HG02678 (cell line): ENCODE results near the gene NUAK2.

ENCODE experiments used
- ATAC-seq: cut with Tn5 transposase; IDR thresholded peaks from one replicate; pipeline ENCODE4 v1.9.1; 2021; ENCODE audit warnings: mild to moderate bottlenecking, moderate library complexity; ENCODE audit not compliant: unreplicated experiment

NUAK2 gene

GRCh38 chr1:205319081-205320018 is 2.2 kb downstream of the NUAK2 start:
- no peak for ATAC-seq

GRCh38 chr1:205318231-205318991 is 3.1 kb downstream of the NUAK2 start:
- ATAC-seq: no peak

- ATAC-seq: no peak
Observed at GRCh38 chr1:205317311-205317917, 4.1 kb downstream of the NUAK2 start.

- ATAC-seq: no peak
Observed at GRCh38 chr1:205316161-205316566, 5.4 kb downstream of the NUAK2 start.

GRCh38 chr1:205315008-205315618 is 6.4 kb downstream of the NUAK2 start:
- ATAC-seq: no peak

GRCh38 chr1:205313563-205314308 is 7.8 kb downstream of the NUAK2 start:
- ATAC-seq: peak; percentile 54

- ATAC-seq: no peak
Observed at GRCh38 chr1:205312866-205313562, 8.5 kb downstream of the NUAK2 start.

GRCh38 chr1:205310976-205311704 is 10.4 kb downstream of the NUAK2 start:
- no peak for ATAC-seq

- ATAC-seq: no peak
Observed at GRCh38 chr1:205309741-205310140, 11.8 kb downstream of the NUAK2 start.

GRCh38 chr1:205306929-205307566 is 14.5 kb downstream of the NUAK2 start:
- ATAC-seq: no peak

GRCh38 chr1:205304695-205305070 is 16.9 kb downstream of the NUAK2 start:
- ATAC-seq: no peak

GRCh38 chr1:205304046-205304694 is 17.4 kb downstream of the NUAK2 start:
- ATAC-seq: no peak

- ATAC-seq: no peak
Observed at GRCh38 chr1:205303247-205303888, 18.2 kb downstream of the NUAK2 start.

- no peak for ATAC-seq
Observed at GRCh38 chr1:205301842-205302588, 19.5 kb downstream of the NUAK2 start.

GRCh38 chr1:205301205-205301821 is 20.2 kb downstream of the NUAK2 start:
- ATAC-seq: no peak

- no peak for ATAC-seq
Observed at GRCh38 chr1:205300149-205300548, 21.4 kb downstream of the NUAK2 start.
